GM12874 (cell line): ENCODE results near the gene ULK3.

Source experiments
- CTCF ChIP-seq: IDR thresholded peaks from 2 replicates; pipeline ENCODE4 v1.5.1; 2011; ENCODE audit warnings: low read depth, mild to moderate bottlenecking, control low read depth, low read length, moderate library complexity; ENCODE audit not compliant: insufficient read depth

Gene ULK3

GRCh38 chr15:74885461-74885860, 42.5 kb upstream of the ULK3 start:
- TF ChIP-seq CTCF: no peak

GRCh38 chr15:74884428-74885223, 41.7 kb upstream of the ULK3 start:
- no peak for TF ChIP-seq CTCF

- TF ChIP-seq CTCF: no peak
Measured at GRCh38 chr15:74882528-74882927, 39.6 kb upstream of the ULK3 start.

- no peak for TF ChIP-seq CTCF
Measured at GRCh38 chr15:74878273-74878672, 35.3 kb upstream of the ULK3 start.

- no peak for TF ChIP-seq CTCF
Measured at GRCh38 chr15:74873756-74874424, 30.9 kb upstream of the ULK3 start.

GRCh38 chr15:74873036-74873755, 30.2 kb upstream of the ULK3 start, which contains the start of gene SCAMP2:
Gene SCAMP2 (minus strand): TSS chr15:74873365. CDS start chr15:74873255, 110 bp downstream.
- no peak for TF ChIP-seq CTCF

- no peak for TF ChIP-seq CTCF
Measured at GRCh38 chr15:74872702-74873035, 29.7 kb upstream of the ULK3 start.
